Measurements from ENCODE around the gene MRAS.

DNA sequence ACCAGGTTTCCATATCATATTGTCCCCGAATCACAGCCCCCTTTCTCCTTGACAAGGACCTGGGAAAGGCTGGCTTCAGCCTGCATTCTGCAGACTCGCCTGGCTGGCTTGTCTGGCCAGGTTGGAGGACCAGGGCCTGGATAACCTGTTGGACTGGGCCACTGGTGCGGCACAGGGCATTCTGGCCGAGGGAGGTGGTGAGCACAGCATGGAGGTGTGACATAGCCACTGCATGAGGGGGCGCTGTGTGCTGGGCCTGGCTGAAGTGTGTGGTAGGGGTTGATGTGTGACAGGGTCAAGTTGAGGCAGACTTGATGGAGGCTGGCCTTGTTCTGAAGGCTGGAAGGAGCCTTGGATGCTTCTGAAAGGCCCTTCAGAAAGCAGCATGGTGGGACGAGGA is 88.9 kb downstream of the MRAS start:
- TF ChIP-seq, protein P1, sequence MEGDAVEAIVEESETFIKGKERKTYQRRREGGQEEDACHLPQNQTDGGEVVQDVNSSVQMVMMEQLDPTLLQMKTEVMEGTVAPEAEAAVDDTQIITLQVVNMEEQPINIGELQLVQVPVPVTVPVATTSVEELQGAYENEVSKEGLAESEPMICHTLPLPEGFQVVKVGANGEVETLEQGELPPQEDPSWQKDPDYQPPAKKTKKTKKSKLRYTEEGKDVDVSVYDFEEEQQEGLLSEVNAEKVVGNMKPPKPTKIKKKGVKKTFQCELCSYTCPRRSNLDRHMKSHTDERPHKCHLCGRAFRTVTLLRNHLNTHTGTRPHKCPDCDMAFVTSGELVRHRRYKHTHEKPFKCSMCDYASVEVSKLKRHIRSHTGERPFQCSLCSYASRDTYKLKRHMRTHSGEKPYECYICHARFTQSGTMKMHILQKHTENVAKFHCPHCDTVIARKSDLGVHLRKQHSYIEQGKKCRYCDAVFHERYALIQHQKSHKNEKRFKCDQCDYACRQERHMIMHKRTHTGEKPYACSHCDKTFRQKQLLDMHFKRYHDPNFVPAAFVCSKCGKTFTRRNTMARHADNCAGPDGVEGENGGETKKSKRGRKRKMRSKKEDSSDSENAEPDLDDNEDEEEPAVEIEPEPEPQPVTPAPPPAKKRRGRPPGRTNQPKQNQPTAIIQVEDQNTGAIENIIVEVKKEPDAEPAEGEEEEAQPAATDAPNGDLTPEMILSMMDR (IDR thresholded peaks at IDR 0.05) = no peak
- TF ChIP-seq POLR2A (IDR thresholded peaks at IDR 0.05) = no peak
